Activated T-helper 1 cell treated with anti-CD3 and anti-CD28 coated beads, Interleukin-2, amount 50 U/mL, for 16 hours (primary cell): Measurements from ENCODE around the gene TBX6.
"Not testable (repeated sequence)": the region's sequence is repeated elsewhere in the genome, so short reads cannot be mapped to it uniquely, and the experiment has no call there.

Experiments used
- DNase-seq, 2 donors: peaks; one replicate each; pipeline ENCODE4 v3.0.0-alpha.2; 2020; ENCODE audit warnings: low read depth in 1 of 2, low spot score in 1 of 2

The TBX6 gene, protein sequence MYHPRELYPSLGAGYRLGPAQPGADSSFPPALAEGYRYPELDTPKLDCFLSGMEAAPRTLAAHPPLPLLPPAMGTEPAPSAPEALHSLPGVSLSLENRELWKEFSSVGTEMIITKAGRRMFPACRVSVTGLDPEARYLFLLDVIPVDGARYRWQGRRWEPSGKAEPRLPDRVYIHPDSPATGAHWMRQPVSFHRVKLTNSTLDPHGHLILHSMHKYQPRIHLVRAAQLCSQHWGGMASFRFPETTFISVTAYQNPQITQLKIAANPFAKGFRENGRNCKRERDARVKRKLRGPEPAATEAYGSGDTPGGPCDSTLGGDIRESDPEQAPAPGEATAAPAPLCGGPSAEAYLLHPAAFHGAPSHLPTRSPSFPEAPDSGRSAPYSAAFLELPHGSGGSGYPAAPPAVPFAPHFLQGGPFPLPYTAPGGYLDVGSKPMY

DNA sequence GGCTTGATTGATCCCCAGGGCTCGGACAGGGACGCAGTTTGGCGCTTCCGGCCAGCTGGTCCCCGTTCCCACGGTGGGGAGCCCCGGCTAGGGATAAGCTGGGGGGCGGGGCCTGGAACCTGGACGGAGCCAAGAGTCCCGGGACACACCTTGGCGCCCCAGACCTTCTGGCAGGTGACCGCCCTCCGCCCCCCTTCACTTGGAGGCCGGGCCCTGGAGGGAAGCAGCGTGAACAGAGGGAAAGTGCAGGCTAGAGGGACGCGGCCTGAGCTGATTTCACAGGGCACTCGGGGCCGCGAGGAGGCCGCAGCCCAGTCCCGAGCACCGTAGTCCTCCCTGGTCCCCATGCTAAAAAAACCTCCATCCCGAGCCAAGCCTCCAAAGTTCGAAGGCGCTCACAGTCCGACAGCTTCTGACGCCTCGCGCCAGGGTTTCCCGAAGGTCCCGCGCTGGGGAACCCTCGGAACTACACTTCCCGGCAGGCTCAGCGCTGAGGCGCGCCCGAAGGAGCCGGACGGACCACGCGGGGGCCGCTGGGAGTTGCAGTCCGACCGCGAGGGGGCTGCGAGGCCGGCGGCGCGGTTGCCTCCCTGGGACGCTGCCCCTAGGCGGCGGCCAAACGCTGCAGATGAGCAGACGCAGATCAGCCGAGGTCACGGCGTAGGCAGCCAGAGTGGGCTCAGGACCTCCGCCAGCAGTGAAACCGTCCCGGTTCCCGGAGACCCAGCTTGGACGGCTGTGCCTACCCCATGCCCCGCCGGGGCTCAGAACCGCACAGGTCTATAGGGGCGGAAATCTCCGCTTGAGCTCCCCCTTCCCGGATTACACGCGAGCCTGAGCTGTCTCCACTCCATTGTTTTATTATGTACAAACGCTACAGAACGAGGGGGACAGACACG, at the start of gene TBX6:
TSS of gene TBX6 (minus strand) at position 451 of the 899 bp plus-strand sequence. CDS start 731 bp downstream, outside the sequence.
- DNase-seq, result peak; percentile 82 to 91

DNA sequence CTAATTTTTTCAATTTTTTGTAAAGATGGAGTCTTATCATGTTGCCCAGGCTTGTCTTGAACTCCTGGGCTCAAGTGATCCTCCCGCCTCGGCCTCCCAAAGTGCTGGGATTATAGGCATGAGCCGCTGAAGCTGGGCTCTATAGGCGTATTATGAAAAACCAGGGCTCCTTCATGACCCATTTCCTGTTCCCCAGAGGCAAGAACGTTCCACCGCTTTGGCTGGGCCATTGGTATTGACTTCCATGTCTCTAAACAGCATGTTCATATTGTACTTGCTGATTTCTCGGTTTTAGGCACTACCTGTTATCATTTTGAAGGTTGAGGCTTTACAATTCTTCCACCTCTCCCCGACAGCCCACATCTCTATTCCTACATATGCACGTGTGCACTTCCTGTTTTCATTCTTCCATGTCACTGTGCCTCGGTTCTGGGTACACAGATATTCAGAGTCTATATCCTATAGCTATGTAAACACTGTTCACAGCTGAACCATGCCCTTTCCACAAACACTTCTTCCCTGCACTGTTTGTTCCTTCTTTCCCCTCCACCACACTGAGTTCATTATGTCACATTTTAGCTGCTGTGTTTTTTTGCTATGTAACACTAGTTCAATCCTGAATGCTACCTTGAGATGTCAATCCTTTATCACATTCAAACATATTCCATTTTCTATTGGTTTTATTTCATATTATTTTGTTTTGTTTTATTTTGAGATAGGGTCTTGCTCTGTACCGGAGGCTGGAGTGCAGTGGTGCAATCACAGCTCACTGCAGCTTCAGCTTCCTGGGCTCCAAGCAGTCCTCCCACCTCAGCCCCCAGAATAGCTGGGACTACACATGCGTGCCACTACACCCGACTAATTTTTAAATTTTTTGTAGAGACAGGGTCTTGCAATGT, 48.1 kb upstream of the TBX6 start:
- DNase-seq, result no peak

DNA sequence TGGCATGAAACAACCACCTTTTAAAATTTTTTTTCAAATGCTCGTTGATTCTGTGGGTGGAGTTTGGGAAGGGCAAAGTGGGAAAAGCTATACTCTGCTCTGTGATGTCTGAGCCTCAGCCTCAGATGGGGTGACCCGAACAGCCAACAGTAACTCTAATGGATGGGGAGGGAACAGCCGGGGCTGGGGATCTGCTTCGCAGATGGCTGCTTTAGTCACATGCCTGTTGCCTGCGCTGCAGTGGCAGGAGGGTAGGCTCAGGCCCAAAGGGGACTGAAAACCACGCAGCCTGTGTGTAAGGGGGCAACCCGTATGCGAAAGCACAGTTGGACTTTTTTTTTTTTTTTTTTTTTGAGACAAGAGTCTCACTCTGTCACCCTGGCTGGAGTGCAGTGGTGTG, 46.2 kb upstream of the TBX6 start:
- no peak for DNase-seq

DNA sequence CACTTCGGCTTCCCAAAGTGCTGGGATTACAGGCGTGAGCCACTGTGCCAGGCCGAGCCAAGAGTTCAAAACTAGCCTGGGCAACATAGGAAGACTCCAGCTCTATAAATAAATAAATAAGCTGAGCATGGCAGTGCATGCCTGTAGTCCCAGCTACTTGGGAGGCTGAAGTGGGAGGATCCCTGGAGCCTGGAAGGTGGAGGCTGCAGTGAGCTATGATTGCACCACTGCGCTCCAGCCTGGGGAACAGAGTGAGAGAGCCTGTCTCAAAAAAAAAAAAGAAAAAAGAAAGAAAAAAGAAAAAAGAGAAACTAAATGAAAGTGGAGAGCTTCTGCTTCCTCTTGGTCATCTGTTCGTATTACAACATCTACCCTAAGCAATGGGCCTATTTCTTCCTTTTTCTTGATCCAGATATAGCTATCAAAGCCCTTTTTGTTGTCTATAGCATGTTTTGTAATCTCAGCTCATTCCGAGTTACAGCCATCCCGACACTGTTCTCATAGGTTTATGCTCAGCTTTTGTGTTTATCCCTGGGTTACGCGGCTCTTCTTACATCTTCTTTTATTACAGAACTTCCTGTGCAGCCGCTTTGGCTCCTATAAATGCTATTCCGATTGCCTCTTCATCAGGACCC, 45.4 kb upstream of the TBX6 start:
- DNase-seq, result no peak

DNA sequence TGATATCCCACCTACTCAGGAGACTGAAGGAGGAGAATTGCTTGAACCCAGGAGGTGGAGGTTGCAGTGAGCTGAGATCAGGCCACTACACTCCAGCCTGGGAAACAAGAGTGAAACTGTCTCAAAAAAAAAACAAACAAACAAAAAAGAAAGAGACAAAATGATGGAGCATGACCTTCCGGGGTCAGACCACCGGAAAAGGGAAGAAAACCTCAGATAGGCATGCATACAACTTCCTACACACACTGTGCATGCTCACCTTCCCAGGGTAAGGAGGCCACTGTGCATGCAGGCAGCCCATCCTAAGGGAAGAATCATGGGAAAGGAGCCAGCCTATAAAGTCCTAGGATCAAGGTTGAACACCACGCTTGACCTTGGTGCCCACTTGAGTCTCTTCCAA, 40.9 kb upstream of the TBX6 start:
- DNase-seq, result no peak

DNA sequence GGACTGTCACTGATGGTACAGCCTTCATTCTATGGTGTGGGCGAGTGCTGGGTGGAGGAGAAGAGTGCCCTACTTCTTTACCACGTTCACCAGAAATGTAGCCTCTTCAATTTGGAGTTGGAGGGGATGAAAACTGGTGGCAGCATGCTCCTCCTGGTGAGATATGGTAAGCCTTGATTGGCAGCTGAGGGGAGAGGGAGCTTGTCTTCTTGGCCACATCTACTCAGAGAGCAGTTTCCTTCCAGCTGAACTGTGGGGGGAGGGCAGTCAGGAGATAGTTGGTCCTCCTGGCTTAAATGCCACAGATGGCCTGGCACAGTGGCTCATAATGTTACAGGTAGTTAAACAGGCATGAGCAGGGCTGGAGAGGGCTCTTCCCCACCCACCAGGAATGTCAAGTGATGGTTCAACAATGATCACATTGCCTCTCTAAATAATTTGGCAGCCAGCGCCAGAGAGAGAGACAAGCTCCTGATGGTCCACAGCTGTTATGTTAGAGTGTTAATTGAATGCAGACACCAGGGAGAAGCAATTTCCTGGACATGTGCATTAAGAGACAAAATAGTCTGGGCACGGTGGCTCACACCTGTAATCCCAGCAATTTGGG, 40.2 kb upstream of the TBX6 start:
- DNase-seq, result no peak

DNA sequence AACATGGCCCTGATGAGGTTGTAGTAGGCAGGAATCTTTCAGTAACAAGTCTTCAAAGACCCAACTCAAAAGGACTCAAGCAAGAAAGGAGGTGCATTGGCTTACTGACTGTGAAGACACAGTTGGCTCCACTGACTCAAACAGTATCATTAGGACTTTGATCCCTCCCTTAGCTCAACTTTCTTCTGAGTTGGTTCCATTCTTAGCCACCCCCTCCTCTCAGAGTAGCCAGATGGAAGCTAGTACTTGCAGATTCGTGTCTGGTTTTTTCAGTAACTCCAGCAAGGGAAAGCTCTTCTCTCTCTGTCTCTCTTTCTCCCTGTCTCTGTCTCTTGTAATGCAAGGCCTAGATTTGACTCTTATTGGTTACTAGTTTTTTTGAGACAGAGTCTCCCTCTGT, 36.3 kb upstream of the TBX6 start:
- no peak for DNase-seq

DNA sequence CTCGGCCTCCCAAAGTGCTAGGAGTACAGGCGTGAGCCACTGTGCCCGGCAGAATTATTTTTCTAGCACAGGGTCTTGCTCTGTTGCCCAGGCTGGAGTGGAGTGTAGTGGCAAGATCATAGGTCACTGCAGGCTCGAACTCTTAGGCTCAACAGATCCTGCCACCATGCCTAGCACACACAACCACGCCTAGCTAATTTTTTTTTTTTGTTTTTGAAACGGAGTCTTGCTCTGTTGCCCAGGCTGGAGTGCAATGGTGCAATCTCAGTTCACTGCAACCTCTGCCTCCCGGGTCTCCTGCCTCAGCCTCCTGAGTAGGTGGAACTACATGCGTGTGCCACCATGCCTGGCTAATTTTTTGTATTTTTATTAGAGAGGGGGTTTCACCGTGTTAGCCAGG, 34.0 kb upstream of the TBX6 start:
- DNase-seq, result not testable (repeated sequence)

DNA sequence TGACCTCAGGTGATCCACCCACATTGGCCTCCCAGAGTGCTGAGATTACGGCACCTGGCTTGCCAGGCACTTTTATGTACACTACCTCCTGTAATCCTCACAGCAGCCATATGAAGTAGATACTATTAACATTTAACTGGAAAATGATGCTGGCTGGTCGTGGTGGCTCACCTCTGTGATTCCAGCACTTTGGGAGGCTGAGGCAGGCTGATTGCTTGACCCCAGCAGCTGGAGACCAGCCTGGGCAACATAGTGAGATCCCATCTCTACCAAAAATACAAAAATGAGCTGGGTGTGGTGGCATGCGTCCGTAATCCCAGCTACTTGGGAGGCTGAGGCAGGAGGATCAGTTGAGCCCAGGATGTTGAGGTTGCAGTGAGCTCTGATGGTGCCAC, 33.3 kb upstream of the TBX6 start:
- DNase-seq, result no peak

DNA sequence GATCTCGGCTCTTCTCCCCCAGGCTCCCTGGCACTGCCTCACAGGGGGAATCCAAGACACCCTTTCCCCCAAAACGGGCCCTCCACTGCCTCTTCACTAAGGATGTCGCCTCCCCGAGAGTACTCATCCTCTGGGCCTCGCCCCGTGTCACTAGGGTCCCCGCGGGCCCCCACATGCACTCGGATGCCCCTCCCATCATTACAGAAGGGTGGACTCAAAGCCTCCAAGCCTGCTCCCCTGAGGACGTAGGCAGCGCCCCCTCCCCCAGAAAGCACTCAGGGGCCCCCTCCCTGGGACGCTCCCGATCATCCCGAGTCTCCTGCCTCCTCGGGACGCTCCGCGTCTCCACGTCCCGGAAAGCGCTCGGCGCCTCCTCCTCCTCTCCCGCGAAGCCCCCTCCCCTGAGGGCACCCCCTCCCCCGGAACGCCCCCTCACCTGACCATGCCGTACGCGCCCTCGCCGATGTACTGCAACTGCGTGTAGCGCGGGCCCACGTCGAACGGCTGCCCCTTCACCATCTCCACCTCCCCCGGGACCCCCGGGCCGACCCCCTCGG, 31.0 kb upstream of the TBX6 start:
- no peak for DNase-seq

DNA sequence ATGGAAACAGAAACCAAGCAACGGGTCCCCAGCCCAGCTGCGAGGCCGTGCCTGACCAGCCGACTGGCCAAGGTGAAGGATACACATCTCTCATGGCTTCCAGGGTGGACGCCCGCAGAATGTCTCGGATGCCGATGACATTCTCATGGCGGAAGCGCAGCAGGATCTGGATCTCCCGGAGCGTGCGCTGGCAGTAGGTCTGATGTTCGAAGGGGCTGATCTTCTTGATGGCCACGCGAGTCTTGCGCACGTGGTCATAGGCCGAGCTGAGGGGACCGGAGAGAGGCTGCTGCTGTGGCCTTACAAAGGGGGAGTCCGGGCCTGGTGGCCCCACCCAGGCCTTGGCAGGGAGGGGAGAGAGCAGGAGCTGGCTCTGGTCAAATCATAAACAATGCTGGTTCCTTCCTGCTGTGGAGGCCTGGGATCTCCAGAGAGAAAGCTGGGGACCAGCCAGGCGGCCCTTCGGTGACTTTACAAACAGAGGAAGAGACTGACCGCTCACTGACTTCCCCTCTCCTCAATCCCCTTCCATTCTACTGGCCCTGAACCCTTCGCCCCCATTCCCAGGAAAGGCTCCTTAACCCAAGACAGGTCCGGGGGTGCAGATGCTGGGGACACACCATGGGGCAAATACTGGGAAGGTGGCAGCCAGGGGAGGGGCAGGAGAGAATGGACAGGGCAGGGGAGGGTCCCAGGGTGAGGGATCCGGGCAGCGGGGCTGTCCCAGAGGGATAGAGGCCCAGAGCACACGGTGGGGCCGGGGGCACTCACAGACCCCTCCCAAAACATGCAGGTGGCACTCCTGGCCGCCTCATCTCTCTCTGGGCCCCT, 30.2 kb upstream of the TBX6 start:
- no peak for DNase-seq

DNA sequence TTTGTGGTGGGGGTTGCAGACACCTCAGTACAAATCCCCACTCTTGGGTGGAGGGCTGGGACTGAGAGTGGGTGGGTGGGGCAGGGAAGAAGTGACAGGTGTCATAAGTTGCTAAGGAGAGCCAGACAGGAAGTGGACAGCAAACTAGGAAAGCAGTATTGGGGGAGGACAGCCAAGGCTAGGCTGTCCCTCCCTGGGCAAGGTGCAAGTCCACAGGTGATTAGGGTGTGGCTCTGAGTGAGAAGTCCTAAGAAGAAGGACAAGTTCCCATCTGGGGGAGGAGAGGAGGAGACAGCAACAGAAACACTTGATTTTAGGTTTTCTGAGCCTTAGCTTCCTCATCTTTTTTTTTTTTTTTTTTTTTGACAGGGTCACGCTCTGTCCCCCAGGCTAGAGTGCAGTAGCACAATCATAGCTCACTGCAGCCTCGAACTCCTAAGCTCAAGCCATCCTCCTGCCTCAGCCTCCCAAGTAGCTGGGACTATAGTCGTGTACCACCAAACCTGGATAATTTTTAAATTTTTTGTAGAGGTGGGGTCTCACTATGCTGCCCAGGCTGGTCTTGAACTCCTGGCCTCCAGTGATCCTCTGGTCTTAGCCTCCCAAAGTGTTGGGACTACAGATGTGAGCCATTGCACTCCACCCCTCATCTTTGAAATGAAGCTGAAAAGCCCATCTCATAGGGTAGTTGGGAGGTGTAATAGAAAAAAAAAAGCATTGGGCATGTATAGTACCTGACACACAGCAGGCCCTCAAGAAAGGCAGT, 28.8 kb upstream of the TBX6 start:
- no peak for DNase-seq

DNA sequence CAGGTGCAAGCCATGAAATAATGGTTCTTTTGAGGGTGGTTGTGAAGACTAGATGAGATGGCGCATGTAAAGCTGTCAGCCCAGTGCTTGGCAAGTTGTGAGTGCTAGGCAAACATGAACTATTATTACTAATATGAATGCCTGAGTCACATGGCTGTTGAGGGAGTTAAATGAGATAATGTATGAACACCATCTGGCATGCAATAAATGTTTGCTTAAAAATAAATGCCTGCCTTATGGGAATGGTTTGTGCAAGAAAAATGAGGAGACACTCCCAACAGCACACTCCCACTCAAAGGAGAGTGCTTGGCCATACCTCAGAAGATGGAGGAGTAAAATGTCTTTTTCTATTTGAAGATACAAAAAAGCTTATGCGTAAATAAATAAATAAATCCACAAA, 27.7 kb upstream of the TBX6 start:
- DNase-seq, result no peak

DNA sequence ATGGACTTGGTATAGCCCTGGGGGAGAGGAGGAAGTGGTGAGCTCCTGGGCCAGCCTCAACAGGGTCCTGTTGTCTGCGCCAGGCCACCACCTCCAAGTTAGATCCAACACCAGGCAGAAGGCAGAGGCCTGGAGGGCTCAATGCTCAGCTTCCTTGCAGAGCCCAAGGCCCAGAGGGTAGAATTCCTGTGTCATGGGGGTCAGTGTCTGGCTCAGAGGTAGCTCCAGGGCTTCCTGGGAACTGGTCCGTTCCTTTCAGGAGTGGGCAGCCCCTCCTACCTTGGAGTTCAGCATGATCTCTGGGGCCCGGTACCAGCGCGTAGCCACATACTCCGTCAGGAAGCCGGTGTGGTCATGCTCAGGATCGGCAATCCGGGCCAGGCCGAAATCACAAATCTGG, 26.0 kb upstream of the TBX6 start:
- no peak for DNase-seq

DNA sequence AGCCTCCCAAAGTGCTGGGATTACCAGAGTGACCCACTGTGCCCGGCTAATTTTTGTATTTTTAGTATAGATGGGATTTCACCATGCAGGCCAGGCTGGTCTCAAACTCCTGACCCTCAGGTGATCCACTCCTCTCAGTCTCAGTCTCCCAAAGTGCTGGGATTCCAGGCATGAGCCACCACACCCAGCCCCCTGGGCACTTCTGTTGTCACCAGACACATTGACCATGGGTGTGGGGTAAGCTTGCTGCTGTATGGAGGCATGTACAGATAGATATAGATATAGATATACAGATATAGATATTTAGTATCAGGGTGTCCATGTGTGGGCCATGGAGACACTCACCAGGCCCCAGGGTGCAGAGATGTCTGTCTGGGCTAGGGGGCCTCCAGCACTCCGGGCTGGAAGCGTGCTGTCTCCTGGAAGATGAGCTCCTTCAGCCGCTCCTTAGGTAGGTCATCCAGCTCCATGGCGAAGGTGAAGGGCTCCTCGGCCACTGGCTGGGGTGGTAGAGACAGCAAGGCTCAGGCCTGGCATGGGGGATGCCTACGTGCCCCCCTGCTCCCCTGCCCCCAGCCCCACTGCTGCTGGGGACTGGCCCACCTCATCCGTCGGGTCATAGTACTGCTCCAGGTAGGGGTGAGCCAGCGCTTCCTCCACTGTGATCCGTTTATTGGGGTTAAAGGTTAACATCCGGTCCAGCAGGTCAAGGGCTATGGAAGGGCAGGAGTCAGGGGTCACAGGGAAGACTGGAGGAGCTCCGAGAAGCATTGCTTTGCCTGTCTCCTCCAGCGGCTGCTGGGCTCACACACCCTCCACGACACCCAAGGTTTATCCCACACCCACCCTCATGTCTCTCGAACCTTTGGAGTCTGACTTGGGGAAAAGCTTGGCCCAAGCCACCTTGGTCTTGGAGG, 24.8 kb upstream of the TBX6 start:
- no peak for DNase-seq

DNA sequence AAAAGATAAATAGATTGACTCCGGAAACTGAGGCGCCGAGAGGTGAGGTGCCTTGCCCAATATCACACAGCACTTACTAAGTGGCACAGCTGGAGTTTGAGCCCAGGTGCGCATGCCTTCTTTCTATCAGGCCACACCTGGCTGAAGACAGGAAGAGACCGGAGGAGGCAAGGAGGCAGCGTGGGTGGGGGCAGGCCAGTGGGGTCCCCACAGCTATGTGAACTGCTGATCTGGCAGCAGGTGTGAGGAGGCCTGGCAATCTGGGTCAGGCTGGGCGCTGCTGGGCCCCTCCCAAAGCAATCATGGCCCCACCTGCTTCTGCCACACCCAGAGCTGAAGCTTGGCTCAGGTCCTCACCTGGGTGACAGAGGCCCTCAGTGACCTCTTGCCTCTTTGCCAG, 23.5 kb upstream of the TBX6 start:
- DNase-seq, result no peak

DNA sequence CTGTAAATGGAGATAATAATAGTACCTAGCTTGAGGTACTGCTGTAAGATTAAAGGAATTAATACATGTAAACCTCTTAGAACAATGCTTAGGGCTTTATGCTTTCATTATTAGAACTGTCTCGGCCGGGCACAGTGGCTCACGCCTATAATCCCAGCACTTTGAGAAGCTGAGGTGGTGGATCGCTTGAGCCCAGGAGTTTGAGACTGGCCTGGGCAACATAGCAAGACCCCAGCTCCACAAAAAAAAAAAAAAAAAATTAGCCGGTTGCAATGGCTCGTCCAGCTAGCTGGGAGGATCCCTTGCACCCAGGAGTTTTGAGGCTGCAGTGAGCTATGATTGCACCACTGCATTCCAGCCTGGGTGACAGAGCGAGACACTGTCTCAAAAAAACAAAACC, 23.1 kb upstream of the TBX6 start:
- DNase-seq, result not testable (repeated sequence)
